ENCODE data around the gene TP53I3.
"Not testable (repeated sequence)": the region's sequence is repeated elsewhere in the genome, so short reads cannot be mapped to it uniquely, and the experiment has no call there.

Gene TP53I3

DNA sequence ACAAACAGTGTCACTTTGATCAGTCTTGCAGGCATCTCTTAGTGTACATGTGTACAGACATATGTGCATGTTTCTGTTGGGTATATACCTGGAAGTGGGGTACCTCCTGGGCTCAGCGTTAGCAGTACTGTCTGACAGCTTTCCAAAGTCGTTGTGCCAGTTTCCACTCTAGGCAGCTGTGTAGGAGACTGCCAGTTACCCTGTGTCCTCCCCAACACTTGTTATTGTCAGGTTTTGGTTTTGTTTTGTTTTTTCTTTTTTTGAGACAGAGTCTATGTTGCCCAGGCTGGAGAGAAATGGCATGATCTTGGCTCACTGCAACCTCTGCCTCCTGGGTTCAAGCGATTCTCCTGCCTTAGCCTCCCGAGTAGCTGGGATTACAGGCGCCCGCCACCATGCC lies 28.9 kb downstream of the TP53I3 start:
- DNase-seq (ENCODE audit: low read depth in 3 of 3, low spot score in 1 of 3): no peak

DNA sequence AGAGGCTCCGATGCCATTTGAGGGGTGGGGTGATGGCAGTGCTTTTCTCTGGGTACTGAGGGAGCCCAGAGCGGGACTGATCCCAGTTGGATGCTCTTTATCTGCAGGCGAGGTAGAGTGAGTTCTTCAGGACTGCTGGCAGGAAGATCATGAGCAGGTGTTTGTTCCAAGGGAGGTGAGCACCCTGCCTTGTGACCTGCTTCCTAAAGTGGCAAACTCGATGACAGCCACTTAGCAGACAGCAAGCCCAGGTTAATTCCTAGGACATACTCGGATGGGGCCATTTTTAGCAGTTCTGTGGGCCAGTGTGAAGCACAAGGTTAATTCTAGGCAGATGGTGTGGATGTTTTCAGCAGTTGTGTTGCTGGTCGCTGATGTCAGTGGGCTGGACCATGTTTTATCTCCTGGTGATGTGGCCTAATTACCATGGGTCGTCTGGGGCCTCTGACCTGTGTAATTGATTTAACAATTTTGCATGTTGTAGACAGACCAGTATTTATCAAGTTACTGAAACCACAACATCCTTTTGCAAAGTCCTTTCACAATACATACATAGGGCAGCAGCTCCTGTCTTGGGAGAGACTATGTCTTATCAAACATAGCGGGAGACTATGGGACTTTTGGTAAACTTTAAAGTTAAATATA lies 30.1 kb downstream of the TP53I3 start:
- DNase-seq (ENCODE audit: low read depth in 3 of 3, low spot score in 1 of 3): no peak

DNA sequence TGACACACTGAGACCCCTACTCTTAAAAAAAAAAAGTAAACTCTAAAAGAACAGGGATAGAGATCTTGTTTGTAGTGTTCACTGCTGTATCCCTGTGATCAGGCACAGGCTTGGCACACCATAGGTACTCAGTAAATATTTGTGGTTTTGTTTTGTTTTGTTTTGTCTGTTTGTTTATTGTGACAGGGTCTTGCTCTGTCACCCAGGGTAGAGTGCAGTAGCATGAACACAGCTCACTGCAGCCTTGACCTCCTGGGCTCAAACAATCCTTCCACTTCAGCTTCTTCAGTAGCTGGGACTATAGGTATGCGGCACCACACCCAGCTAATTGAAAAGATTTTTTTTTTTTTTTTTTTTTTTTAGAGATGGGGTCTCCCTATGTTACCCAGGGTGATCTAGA lies 31.7 kb downstream of the TP53I3 start:
- no peak for DNase-seq (ENCODE audit: low read depth in 3 of 3, low spot score in 1 of 3)

DNA sequence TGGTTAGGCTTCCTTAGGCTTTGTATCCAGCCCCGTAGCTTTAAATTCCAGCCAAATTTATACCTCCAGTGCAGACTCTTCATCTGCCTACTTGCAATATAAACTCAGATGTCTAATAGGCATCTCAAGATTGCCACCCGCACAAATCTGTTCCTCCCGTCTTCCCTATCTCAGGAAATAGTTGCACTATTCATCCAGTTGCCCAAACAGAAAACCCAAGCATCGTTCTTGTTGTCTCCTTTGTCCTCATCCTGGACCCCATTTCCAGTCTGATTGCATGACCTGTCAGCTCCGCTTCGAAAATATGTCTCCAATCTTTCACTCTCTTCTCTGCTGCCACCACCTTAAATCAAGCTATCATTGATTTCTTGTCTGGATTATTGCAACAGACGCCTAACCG lies 32.8 kb downstream of the TP53I3 start:
- no peak for DNase-seq (ENCODE audit: low read depth in 3 of 3, low spot score in 1 of 3)

DNA sequence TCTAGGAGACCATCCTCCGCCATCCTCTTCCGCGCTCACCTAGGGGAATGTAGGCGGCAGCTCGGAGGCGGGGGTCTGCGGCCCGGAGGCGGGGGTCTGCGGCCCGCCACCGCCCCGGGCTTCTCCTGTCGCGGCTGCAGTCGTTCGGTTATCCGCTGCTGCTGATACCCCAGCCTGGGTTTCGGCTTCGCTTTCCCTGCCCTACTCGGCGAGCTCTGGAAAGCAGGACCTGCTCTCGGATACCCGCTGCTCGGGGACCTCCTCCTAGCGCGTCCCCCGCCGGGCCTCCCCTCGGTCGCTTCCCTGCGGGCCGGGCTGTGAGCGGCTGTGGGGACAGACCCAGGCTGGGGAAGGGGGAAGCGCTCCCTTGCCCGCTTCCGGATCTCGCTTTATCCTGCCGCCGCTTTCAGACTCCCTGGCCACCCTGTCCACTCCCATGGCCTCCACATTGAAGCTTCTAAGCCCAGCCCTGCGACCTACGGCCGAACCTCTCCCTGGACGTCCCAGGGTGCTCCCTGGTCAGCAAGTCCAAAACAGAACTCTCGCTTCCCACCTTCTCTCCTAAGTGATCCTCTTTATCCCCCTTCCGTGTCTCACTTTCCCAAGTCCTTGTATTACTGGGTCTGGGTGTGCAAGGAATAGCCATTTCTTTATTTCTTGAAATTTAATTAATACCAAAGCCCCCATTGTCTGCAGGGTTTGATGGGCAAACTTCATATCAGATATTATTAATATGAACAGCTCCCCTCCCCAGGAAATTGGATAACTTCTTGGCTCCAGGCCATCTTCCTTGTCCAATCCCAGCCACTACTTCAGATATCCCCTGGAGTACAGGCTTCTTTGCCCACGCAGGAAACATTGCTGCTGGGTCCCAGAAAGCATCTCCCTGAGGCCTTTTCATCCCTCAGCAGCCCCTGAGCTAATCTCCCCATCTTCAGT lies 34.3 kb downstream of the TP53I3 start:
- DNase-seq (ENCODE audit: low read depth in 3 of 3, low spot score in 1 of 3): peak in 1 of 3 donors; percentile 1

DNA sequence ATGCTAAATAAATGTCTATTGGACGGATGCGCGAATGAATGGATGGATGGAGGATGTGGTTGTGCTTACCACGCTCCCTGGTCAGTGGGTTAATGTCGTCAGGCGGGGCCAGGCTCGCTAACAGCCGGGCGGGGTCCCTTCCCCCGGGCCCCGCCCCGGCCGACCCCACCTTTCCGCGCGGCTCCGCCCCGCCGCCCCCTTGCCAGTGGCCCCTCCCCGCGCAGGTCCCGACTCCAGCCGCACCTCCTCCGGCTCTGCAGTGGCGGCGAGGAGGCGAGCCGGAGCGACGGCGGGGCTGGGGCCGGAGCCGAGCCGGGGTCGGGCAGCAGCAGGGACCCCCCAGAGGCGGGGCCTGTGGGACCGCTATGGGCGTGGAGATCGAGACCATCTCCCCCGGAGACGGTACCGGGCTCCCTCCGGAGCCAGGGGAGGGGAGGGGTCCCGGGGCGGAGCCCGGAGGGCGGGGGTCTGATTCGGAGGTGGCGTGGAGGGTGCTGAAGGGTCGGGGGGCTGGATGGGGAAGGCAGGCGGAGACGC lies 35.1 kb downstream of the TP53I3 start, which contains the start of gene FKBP1B:
TSS of gene FKBP1B (plus strand) at position 257 of the 537 bp plus-strand sequence. CDS start at position 366, 109 bp downstream.
- DNase-seq (ENCODE audit: low read depth in 3 of 3, low spot score in 1 of 3): peak in 2 of 3 donors; percentile 10 to 25

DNA sequence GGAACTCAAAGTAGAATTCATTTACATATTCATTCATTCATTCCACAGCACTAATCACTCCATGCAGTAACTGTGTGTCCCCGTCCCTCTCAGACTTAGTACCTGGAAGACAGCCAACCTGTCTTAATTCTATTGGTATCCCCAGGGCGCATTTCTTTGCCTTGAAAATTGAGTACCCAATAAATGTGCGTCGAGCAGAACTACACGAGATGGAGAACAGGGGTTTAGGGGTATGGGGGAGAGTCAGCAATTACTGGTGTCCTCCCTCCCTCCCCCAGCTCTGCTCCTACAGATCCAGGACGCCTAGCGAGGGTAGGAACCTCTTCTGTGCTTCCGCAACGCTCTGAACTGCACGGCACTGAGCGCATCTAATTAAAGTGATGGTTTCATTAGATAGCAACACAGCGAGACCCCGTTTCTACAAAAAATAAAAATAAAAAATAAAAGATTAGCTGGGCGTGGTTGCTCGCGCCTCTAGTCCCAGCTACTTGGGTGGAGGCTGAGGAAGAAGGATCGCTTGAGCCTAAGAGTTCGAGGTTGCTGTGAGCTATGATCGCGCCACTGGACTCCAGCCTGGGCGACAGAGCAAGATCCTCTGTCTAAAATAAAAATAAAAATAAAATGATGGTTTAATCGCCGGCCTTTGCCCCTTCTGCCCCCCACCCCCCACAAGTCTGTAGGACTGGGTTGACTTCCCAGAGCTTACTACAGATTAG lies 35.7 kb downstream of the TP53I3 start:
- no peak for DNase-seq (ENCODE audit: low read depth in 3 of 3, low spot score in 1 of 3)

DNA sequence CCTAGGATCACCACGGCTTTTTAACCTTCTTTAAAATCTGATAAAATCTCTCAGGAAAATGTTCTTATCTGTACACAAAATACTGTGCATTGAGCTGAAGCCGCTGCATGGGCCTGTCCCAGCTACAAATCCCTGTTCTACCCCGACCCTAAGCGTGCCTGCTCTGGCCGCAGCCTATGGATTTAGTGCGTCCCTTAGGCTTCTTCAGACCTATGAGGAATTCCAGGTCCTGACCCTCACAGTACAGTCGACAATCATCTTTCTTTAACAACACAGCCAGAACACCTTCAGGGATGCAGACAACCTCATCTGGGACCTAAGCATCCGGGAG lies 37.0 kb downstream of the TP53I3 start:
- DNase-seq (ENCODE audit: low read depth in 3 of 3, low spot score in 1 of 3): no peak

DNA sequence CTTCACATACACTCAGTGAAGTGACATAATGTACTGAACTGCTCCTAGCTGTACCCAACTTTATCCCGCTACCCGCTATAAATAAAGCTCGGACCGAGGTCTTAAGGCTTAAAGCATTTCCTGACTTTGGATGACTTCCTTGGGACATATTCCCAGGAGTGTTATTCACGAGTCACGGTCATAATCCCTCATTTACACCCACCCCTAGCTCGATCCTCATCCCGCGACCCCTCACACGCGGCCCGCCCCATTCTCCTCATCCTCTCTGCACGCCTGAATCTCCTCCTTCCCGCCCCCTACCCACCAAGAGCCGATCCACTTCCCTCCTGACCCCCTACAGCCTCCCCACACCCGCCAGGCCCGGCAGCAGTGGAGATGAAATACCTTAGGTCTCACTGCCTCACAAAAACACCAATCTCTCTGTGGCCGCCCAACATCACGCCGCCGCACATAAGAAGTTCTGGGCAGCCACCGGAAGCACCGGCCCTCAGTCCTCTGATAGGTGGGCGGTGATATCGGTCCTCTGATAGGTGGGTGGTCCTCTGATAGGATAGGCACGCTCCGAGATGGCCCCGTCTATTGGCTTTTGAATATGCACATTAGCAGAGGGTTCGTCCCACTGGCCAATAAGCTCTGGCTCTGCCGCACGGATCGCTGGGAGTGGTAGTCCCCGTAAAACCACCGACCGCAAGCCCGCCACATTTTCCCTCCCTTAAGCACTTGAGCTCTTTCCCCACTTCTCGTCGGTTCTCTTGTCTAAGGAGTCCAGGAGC lies 37.5 kb downstream of the TP53I3 start, which contains the start of gene WDCP:
TSS of gene WDCP (minus strand) at position 462 of the 773 bp plus-strand sequence. CDS start 7,897 bp downstream, outside the sequence.
- DNase-seq (ENCODE audit: low read depth in 3 of 3, low spot score in 1 of 3): peak; percentile 70 to 85 (median 82)

DNA sequence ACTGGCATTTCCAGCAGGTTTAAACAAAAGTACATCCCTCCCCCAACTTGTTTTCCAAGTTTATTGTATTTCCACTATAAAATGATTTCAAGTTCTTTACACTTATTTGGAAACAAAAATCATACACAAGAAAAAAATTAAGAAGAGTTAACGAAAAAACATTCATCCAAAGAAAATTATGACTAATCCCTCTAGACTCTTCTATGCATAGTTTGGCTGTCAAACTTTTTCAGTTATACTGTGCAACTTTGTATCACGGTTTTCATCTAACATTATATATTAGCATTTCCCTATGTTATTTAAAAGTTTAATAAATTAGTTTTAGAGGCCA lies 38.1 kb downstream of the TP53I3 start:
- DNase-seq (ENCODE audit: low read depth in 3 of 3, low spot score in 1 of 3): no peak

DNA sequence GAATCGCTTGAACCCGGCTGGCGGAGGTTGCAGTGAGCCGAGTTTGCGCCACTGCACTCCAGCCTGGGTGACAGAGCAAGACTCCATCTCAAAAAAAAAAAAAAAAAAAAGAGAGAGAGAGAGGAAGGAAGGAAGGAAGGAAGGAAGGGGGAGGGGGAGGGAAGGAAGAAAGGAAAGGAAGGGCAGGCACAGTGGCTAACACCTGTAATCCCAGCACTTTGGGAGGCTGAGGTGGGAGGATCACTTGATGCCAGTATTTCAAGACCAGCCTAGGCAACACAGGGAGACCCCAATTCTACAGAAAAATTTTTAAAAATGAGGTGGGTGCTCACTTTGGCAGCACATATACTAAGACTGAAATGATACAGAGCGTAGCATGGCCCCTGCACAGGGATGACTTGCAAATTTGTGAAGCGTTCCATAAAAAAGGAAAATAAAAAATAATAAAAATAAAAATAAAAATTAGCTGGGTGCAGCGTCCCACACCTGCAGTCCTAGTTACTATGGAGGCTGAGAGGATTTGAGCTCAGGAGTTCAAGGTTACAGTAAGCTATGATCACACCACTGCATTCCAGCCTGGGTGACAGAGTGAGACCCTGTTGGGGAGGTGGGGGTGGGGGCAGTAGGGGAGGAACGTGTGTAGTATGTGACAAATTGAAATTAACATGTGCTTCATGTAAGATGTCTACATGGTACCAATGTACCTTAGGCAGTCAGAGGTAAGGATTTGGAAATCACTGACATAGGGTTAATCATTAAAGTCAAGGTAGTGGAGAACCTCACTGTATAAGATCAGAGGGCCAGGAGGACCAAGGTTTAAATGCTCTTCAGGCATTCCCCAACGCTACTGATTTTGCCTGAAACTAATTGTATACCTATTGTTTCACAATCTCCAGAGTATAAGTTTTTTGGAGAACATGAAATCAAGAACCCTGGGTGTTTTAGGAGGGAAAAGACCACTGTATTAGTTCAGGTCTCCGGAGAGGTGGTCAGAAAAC lies 38.8 kb downstream of the TP53I3 start:
- DNase-seq (ENCODE audit: low read depth in 3 of 3, low spot score in 1 of 3): no peak

DNA sequence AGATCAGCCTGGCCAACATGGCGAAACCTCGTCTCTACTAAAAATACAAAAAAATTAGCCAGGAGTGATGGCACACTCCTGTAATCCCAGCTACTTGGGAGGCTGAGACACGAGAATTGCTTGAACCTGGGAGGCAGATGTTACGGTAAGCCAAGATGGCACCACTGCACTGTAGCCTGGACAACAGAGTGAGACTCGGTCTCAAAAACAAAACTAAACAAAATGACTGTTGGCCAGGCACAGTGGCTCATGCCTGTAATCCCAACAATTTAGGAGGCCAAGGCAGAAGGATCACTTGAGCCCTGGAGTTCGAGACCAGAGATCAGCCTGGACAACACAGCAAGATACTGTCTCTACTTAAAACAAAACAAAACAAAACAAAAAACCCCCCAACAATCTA lies 41.5 kb downstream of the TP53I3 start:
- not testable (repeated sequence) for DNase-seq (ENCODE audit: low read depth in 3 of 3, low spot score in 1 of 3)

DNA sequence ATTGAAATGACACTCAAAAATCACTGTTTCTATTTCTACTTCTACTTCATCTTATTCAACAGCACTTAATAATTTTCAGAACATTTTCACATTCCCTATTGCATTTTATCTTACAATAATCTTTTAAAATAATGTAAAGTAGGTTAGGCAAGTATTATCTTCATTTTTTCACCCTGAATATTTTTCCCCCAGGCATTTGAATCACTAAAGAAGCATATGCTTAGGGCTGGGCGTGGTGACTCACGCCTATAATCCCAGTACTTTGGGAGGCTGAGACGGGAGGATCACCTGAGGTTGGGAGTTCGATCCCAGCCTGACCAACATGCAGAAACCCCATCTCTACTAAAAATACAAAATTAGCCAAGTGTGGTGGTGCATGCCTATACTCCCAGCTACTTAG lies 44.1 kb downstream of the TP53I3 start:
- no peak for DNase-seq (ENCODE audit: low read depth in 3 of 3, low spot score in 1 of 3)

DNA sequence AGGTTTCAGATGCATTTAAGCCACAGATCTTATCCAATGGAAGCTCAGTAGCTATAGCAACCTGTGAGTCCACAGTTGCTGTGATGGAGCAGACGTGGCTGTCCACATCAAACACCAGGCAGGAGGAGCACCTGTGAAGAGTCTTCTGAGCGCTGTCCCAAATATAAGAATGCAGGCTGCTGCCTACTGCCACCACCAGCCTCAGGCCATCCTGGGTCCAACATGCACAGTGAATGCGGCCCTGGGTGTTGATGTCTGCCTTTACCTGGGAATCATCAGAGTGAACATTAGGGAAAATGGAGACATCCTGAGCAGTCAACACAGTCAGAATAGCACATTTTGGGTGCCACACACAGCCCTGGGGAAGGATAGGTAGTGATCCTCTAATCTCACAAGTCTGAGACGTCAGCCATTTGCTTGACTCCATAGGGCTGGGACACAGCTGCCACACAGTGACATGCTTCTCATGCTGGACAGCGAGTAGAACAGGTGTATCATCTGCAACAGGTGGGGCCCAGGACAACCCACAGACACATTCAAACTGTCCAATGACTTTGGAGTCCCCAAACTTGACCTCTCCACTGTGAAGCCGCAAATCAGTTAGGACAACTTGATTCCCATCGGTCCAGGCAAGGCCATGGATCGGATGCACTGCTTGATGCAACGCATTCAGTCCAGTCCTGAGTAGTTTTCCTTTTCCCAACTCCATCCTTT lies 45.7 kb downstream of the TP53I3 start:
- DNase-seq (ENCODE audit: low read depth in 3 of 3, low spot score in 1 of 3): no peak
